Measurements from ENCODE around the gene FRMD1. TPM values are rescaled to one million over a fixed set of nuclear protein-coding genes. Genes with fewer than 3 reads are reported as not detected.

FRMD1 gene
- total and polyA plus RNA-seq, 2 donors (not counting 1 experiment from before 2014, with no cell fraction given): not detected

DNA sequence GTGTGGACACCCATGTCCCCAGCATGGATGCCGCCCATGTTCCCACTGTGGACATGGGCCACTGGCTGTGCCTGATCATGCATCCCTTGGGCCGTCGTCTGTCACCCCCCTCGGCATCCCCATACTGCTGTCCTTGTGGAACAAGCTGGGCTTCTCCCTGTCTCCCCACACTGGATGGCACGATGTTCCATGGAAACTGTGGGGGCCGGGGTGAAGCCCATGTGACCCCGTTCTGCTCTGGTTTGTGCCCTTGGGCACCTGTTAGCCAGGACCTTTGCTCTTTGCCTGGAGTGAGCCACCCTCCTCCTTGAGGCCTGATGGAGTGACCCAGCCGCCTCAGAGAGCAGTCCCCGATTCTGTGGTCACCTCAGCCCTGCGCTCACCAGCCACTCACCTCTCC lies 7.6 kb upstream of the FRMD1 start:
- H3K27me3 Mint-ChIP-seq: no peaks in the 10 kb centered on the region
- Histone ChIP-seq H2AFZ (ENCODE audit: insufficient read depth, low read depth, low read length, poor library complexity, severe bottlenecking) (no peak overlapping the region), H3K4me1 (ENCODE audit: control insufficient read depth in 2 of 2, insufficient read depth in 2 of 2, low read length in 2 of 2) (no peaks in the 10 kb centered on the region), H3K9ac (ENCODE audit: low read length) (no peak overlapping the region), H3K36me3 (replicated peaks in 1 of 2; ENCODE audit: control extremely low read depth in 1 of 2, control insufficient read depth in 1 of 2, extremely low read depth in 1 of 2, insufficient read depth in 2 of 2, low read length in 1 of 2) (no peaks in the 10 kb centered on the region), H3K27ac (ENCODE audit: low read length in 2 of 2) (no peak overlapping the region), H3K9me3 (ENCODE audit: control extremely low read depth in 1 of 3, control insufficient read depth in 2 of 3, insufficient read depth in 1 of 3, low read length in 2 of 3) (peaks cover 0 to 17% (median 0%) of the 10 kb centered on the region in 3 donors), H3K27me3 (replicated peaks in 1 of 4; ENCODE audit: control extremely low read depth in 1 of 4, control insufficient read depth in 3 of 4, insufficient read depth in 4 of 4, low read length in 3 of 4) (no peaks in the 10 kb centered on the region), H4K20me1 (ENCODE audit: control insufficient read depth, insufficient read depth, low read length, poor library complexity, severe bottlenecking) (no peaks in the 10 kb centered on the region), H3K4me2 (replicated peaks; ENCODE audit: low read depth, low read length, poor library complexity, severe bottlenecking) (no peak overlapping the region), H3K4me3 (ENCODE audit: control extremely low read depth in 1 of 5, extremely low read depth in 1 of 5, insufficient read depth in 1 of 5, low read depth in 2 of 5, low read length in 4 of 5) (no peak overlapping the region), H3K79me2 (ENCODE audit: control insufficient read depth, insufficient read depth, low read length) (no peaks in the 10 kb centered on the region)
- H3K4me1 Mint-ChIP-seq: no peaks in the 10 kb centered on the region
- WGBS (ENCODE audit: insufficient coverage): 96% methylated on average over 10 of the region's 10 CpGs
- H3K27ac Mint-ChIP-seq: no peak overlapping the region
- ChIA-PET CTCF (no interaction called here), POLR2A (no interaction called here)
- TF ChIP-seq, protein P1, sequence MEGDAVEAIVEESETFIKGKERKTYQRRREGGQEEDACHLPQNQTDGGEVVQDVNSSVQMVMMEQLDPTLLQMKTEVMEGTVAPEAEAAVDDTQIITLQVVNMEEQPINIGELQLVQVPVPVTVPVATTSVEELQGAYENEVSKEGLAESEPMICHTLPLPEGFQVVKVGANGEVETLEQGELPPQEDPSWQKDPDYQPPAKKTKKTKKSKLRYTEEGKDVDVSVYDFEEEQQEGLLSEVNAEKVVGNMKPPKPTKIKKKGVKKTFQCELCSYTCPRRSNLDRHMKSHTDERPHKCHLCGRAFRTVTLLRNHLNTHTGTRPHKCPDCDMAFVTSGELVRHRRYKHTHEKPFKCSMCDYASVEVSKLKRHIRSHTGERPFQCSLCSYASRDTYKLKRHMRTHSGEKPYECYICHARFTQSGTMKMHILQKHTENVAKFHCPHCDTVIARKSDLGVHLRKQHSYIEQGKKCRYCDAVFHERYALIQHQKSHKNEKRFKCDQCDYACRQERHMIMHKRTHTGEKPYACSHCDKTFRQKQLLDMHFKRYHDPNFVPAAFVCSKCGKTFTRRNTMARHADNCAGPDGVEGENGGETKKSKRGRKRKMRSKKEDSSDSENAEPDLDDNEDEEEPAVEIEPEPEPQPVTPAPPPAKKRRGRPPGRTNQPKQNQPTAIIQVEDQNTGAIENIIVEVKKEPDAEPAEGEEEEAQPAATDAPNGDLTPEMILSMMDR (IDR thresholded peaks at IDR 0.05): no peak
- TF ChIP-seq EZH2 (IDR thresholded peaks at IDR 0.05; ENCODE audit: borderline replicate concordance, insufficient read depth, low read depth, low read length, poor library complexity, severe bottlenecking): no peak
- no peak overlapping the region for H3K4me3 Mint-ChIP-seq
- intact Hi-C loops (cut with micrococcal nuclease): no loop called here
- ATAC-seq (ENCODE audit: low read depth) (no peak), DNase-seq (no peak)
- no peaks in the 10 kb centered on the region for H3K9me3 Mint-ChIP-seq (ENCODE audit: insufficient read depth)

DNA sequence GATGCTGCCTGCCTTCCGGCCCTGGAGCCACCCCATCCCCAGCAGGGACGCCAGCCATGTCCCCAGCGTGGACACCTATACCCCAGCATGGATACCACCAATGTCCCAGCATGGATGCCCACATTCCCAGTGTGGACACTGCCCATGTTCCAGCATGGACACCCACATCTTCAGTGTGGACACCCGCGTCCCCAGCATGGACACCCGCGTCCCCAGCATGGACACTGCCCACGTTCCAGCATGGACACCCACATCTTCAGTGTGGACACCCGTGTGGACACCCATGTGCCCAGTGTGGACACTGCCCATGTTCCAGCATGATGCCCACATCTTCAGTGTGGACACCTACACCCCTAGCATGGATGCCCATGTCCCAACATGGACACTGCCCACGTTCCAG lies 7.1 kb upstream of the FRMD1 start:
- Histone ChIP-seq H3K36me3 (replicated peaks in 1 of 2; ENCODE audit: control extremely low read depth in 1 of 2, control insufficient read depth in 1 of 2, extremely low read depth in 1 of 2, insufficient read depth in 2 of 2, low read length in 1 of 2) (no peaks in the 10 kb centered on the region), H3K9me3 (ENCODE audit: control extremely low read depth in 1 of 3, control insufficient read depth in 2 of 3, insufficient read depth in 1 of 3, low read length in 2 of 3) (peaks cover 0 to 12% (median 0%) of the 10 kb centered on the region in 3 donors), H2AFZ (ENCODE audit: insufficient read depth, low read depth, low read length, poor library complexity, severe bottlenecking) (no peak overlapping the region), H3K27ac (ENCODE audit: low read length in 2 of 2) (no peak overlapping the region), H4K20me1 (ENCODE audit: control insufficient read depth, insufficient read depth, low read length, poor library complexity, severe bottlenecking) (no peaks in the 10 kb centered on the region), H3K79me2 (ENCODE audit: control insufficient read depth, insufficient read depth, low read length) (no peaks in the 10 kb centered on the region), H3K4me1 (ENCODE audit: control insufficient read depth in 2 of 2, insufficient read depth in 2 of 2, low read length in 2 of 2) (no peaks in the 10 kb centered on the region), H3K27me3 (replicated peaks in 1 of 4; ENCODE audit: control extremely low read depth in 1 of 4, control insufficient read depth in 3 of 4, insufficient read depth in 4 of 4, low read length in 3 of 4) (no peaks in the 10 kb centered on the region), H3K4me2 (replicated peaks; ENCODE audit: low read depth, low read length, poor library complexity, severe bottlenecking) (no peak overlapping the region), H3K4me3 (ENCODE audit: control extremely low read depth in 1 of 5, extremely low read depth in 1 of 5, insufficient read depth in 1 of 5, low read depth in 2 of 5, low read length in 4 of 5) (no peak overlapping the region), H3K9ac (ENCODE audit: low read length) (no peak overlapping the region)
- WGBS (ENCODE audit: insufficient coverage): 91% methylated on average over 10 of the region's 10 CpGs
- H3K4me1 Mint-ChIP-seq: no peaks in the 10 kb centered on the region
- ChIA-PET CTCF (no interaction called here), POLR2A (no interaction called here)
- no peaks in the 10 kb centered on the region for H3K27me3 Mint-ChIP-seq
- DNase-seq (no peak), ATAC-seq (ENCODE audit: low read depth) (no peak)
- H3K27ac Mint-ChIP-seq: no peak overlapping the region
- TF ChIP-seq EZH2 (IDR thresholded peaks at IDR 0.05; ENCODE audit: borderline replicate concordance, insufficient read depth, low read depth, low read length, poor library complexity, severe bottlenecking): no peak
- TF ChIP-seq, protein P1 (IDR thresholded peaks at IDR 0.05): no peak
- no peaks in the 10 kb centered on the region for H3K9me3 Mint-ChIP-seq (ENCODE audit: insufficient read depth)
- intact Hi-C loops (cut with micrococcal nuclease): no loop called here
- H3K4me3 Mint-ChIP-seq: no peak overlapping the region
